GM19025 (cell line): ENCODE measurements around the gene CUX1.
"Not testable (repeated sequence)": the region's sequence is repeated elsewhere in the genome, so short reads cannot be mapped to it uniquely, and the experiment has no call there.

Experiments used
- ATAC-seq: cut with Tn5 transposase; IDR thresholded peaks from one replicate; pipeline ENCODE4 v1.9.1; 2021; ENCODE audit warnings: mild to moderate bottlenecking, low read depth, moderate library complexity; ENCODE audit not compliant: unreplicated experiment

The CUX1 gene

DNA sequence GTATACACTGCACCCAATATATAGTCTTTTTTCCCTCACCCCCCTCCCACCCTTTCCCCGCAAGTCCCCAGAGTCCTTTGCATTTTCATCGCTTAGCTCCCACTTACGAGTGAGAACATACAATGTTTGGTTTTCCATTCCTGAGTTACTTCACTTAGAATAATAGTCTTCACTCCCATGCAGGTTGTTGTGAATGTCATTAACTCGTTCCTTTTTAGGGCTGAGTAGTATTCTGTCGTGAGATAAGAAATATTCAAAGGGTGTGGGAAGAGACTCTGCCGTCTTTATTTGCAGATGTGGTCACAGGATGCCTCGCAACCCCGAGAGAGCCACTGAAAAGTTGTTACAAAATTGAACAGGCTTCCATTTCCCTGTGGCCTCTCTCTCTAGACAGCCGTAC lies 331.4 kb downstream of the CUX1 start:
- no peak for ATAC-seq

DNA sequence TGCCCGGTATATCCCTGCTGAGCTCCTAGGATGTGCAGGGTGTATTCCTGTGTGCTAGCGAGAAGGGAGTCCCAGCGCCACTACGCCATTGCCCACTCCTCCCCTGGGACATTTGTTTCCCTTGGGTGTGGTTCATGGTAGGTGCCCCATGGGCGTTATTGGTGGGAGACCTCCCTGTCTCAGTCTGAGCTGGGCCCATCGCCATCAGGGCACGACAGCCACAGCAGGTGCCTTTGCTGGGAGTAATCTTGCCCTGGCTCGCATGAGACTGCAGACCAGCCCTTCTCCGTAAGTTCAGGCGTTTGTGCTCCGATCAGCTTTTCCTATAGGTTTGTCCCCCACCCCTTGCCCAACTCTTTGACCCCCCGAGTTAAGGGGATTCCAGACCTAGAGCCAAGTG lies 332.0 kb downstream of the CUX1 start:
- ATAC-seq: no peak

DNA sequence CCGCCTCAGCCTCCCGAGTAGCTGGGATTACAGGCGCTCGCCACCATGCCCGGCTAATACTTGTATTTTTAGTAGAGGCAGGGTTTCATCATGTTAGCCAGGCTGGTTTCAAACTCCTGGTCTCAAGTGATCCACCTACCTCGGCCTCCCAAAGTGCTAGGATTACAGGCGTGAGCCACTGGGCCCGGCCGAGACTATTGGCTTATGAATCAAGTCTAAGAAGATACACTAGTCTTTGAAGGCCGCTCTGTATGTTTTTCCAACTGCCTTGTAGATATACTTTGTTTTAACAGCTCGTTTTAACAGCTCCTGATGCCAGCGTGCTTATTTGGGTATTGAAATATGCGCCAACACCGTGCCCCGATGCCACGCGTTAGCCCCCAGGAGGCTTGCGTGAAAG lies 332.8 kb downstream of the CUX1 start:
- no peak for ATAC-seq

DNA sequence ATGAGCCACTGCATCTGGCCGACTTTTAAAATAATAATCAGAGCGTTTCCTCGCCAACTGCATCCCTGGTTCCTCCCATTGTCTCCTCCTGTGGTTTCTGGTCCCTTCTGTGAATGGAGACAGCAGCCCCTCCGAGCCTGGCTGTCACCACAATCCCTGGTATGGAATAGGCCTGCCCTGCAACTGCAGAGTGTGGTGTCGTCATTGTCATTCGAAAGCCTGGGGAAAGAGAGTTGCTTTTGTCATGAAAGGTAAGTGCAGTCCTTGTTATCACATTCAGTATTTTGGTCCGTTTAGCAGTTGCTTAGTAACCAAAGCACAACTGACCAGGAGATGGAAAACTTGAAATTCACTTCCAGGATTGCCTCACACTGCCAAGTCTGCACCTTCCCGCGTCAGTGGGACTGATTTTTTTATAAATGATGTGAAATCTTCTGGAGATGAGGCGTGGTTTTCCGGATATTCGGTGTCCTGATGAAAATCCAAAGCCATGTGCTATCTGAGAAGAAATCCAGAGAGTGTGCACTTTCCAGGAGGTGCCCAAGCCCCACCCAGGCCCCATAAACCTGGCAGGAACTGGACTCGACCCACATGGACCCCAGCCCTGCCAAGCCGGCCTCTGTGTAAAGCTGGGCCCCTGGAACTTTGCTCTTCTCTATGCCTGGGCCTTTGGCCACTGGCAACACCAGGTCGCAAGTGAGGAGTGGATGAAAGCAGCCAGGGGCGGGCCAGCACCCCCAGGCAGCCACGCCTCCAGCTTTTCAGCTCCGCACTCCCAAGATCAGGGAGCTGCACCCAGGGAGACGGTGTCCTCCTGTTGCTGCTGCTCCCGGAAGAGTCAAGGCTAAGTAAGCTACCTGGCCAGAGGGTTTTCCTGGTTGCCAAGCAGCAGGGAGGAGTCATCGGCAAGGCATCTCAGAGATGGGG lies 335.5 kb downstream of the CUX1 start:
- ATAC-seq: no peak

DNA sequence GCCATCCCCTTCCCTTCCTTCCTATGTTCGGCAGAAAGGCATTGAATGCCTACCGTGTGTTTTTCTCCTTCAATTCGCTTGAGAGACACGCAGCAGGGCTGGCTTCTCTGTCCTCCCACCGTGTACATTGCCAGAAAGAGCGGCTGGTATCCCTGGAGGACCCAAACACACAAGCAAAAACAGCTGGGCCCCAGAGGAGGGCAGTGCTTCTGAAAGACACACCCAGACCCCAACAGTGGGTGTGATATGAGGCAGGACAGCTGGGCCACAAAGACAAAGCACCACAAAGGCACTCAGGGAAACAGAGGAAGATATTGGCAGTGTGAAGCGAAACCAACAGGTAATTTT lies 336.1 kb downstream of the CUX1 start:
- ATAC-seq: no peak

DNA sequence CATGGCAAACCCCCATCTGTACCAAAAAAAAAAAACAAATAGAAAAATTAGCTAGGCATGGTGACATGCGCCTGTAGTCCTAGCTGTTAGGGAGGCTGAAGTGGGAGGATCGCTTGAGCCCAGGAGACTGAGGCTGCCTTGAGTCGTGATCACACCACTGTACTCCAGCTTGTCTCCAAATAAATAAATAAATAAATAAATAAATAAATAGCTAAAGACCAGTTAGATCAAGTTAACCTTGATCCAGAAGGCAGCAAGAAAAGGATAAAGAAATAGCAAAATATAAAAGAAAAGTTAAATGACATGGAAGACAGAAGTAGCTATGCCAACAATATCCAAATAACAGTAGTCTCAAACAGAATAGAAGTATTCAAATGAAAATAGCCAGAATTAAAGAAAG lies 337.0 kb downstream of the CUX1 start:
- ATAC-seq: no peak

DNA sequence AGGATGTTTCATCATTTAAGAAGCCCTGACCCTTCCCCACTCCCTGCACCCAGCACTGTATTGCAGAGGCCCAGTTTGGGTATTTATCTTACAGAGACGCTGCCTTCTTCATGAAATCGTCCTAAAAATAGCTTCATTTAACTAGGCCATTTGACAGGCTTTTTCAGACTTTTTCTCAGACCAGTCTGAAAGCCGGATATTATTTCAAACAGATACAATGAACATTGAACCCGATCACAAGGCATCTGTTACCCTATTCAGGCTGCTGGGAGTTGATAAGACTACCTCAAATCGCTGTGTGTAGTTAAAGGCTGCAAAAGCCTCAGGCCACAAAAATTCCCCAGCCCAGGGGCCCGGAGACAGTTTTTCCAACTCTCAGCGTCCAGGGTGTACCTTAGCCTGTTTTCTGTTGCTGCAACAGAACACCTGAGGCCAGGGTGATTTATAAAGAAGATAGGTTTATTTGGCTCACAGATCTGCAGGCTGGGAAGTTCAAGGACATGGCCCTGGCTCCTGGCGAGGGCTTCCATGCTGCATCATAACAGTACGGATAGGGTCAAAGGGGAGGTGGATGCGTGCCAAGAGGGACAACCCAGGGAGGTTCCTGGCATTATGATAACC lies 338.5 kb downstream of the CUX1 start:
- no peak for ATAC-seq

DNA sequence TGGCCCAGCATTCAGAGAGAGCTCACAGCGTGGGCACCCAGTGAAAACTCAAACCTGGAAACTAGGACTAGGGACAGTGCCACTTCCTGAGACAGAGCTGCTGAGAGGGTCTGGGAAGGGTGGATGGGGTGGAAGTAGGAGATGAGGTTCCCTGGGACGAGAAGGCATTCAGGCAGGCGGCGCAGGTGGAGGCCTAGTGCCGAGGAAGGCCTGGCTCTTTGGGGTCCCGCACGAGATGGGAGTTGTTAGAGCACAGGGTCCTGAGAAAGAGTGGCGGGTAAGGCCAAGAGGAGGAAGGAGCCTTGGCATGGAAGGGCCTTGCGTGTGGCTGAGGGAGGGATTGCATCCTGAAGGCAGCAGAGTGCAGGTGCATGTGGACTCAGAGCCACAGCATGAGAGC lies 339.4 kb downstream of the CUX1 start:
- no peak for ATAC-seq

DNA sequence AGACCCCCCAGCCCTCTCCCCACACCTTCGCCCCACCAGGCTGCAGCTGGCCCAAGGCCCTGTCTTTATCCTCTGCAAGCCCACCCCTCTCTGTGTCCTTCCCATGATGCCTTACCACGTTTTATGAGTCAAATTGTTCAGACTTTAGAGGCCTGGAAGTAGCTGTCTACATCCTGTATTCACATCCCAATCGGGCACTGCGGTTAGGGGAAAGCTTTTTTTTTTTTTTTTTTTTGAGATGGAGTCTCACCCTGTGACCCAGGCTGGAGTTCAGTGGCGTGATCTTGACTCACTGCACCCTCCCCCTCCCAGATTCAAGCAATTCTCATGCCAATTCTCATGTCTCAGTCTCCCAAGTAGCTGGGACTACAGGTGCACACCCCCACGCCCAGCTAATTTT lies 347.7 kb downstream of the CUX1 start:
- no peak for ATAC-seq

DNA sequence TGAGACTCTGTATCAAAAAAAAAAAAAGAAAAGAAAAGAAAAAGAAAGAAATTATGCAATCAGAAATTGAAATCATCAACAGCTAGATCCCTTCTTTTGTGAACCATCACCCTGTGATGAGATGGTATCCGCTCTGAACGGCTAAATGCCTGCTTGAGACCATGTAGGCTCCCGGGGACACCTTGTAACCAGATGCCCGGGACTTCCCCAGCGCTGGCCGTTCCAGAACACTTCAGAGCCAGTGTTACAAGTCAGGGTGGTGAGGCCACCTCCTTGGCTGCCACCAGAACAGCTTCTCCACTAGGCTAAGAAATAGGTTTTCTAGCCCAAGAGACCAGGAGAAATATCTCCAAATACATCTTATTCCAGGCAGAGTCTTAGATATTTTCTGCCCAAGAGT lies 349.8 kb downstream of the CUX1 start:
- ATAC-seq: no peak

DNA sequence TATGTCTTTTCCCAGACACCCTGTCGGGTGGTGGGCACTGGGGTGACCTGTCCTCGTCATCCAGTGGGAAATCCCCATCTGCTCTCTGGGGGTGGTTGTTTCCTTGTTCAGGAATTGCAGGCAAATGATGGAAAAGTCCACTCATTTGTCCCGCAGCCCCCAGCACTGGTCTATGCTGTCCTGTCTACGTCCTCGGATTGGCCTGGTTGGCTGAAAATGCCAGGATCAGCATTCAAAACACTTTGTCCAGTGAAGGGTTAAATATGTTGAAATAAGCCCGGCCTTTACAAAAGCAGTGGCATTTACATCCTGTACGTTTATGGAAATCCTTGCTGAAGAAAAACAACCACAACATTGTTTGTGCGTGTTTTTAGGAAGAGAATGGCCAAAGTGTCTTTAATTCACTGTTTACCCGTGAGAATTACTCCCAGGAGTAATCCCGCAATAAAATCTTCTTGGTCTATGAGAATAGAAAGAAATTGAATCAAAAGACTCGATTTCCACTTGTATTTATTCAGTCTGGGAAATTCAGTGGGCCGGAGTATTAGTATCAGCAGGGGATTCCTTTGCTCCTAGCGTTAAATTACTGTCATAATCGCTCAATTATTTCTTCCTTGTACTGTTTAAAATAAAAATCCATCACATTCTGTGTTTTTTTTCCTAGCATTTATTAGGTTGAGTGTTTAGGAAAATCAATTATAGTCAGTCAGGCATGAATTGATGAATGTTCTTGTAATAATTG lies 352.4 kb downstream of the CUX1 start:
- ATAC-seq: no peak

DNA sequence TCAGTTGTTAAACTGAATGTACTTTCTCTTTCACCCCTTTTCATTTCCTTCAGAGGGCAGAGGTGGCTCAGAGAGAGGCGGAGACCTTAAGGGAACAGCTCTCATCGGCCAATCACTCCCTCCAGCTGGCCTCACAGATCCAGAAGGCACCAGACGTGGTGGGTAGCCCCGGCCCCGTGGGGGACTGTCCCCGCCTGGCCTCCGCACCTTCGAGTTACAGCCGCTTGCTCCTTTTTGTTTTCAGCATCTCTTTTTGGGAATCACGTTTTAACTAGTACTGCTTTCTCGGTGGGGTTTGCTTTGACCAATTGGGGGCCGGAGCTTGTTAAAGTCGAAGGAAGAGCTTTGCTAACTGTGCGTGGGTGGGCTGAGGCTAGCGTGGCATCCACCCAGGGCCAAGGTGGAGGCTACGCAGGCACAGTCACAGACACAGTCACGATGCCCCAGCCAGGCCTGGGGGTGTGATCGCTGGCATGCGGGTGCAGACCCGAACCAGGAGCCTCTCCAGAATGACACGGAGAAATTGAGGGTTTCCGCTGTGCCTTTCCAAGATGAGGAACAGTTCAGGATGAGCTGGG lies 353.1 kb downstream of the CUX1 start:
- ATAC-seq: no peak

DNA sequence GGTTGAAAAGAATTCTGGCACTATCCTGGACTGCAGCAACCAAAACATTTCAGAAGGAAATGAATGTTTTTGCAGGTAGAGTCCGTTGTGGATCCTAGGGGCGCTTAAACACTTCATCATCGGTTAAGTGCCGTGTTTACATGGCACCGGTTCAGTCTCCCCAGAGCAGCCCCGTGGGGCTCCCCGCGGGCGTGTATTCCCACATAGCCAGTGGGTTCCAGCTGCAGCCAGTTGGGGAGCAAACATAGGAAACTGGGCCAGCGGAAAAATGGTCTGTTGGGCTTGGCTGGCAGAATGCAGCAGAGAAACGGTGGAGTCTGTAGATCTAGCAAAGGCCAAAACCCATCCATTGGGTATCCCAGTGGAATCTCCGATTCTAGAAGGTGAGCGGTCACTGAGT lies 356.2 kb downstream of the CUX1 start:
- no peak for ATAC-seq

DNA sequence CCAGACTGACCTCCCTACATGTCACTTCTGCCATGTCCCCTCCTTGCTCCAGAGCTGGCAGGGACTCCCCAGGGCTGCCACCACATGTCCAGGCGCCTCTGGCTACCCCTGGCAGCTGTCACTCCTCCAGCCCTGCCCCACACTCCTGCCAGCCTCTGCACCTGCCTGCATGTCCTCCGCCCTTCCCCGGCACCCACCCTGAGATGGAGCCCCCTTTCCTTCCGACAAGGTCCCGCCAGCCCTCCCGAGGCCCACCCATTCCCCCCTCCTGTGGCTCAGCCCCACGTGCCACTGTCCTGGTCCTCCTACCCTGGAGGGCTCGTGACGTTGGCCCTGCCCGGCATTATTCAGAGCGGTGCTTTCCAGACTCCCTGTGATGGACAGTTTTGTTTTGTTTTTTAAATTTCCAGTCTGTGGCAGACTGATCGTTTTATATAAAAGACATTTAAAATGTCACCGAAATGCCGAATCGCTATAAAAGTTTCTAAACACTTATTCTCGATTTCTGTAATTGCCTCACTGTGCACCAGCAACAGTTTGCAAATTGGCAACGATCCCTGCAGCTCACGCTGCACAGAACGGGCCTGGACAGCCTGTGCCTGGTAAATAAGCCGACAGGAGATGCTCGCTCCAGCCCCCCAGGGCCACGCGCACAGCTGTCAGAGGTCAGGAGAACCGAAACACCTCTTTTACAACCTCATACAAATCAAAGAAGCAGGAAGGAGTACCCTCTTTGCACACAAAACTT lies 358.2 kb downstream of the CUX1 start:
- no peak for ATAC-seq

DNA sequence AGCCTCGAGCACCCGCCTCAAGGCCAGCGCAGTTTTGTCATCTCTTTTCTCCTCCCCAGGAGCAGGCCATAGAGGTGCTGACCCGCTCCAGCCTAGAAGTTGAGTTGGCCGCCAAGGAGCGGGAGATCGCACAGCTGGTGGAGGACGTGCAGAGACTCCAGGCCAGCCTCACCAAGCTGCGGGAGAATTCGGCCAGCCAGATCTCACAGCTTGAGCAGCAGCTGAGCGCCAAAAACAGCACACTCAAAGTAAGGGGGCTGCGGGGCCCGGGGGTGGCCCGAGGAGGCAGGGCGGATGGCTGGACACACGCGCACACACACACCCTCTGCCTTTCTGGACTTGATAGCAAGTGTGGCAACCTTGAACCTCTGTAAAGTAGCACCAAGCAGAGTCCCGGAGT lies 361.0 kb downstream of the CUX1 start:
- ATAC-seq: no peak

DNA sequence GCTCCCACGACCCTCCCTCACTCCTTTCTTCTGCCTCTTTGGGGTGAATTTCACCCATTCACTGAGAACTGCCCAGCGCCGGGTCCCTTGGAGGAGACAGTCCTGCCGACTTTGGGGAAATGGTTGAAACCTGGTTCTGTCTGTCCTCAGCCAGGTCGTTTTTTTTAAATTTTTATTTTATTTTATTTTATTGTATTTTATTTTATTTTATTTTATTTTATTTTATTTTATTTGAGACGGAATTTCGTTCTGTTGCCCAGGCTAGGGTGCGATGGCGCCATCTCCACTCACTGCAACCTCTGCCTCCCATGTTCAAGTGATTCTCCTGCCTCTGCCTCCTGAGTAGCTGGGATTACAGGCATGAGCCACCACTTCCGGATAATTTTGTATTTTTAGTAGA lies 363.3 kb downstream of the CUX1 start:
- ATAC-seq: no peak

DNA sequence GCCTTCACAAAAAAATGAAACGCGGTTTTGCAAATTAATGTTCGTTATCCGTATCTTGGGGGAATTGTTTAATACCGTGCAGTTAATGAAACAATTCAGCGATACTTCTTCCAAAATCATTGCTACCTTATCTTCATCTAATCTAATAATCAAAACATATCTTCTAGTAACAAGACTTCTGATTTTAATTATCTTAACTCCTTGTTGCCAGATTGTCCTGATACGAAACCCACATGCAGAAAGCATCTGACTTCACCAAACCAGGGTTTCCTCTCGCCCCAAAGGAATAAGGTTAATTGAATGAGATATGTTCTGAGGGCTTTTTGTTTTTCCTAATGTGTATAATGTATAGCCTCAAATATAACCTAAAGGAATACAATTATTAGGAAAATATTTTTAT lies 364.1 kb downstream of the CUX1 start:
- ATAC-seq: no peak

DNA sequence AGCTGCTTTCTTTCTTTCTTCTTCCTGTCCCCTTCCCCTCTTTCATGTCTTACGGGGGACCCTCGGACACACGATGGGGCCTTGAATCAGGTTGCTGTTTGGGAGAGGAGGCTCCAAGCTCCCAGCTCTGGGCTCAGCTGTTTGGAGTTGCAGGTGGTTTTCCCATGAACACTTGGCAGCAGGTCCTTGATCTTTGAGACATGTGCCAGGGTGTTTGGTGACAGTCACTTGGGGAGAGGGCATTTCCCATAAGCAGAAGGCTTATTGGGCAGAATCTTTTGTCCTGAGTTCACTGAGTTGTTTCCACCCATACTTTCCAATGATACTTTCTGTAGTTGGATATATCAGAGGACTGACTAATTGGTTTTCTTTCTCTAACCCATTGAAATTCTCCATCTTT lies 364.6 kb downstream of the CUX1 start:
- no peak for ATAC-seq

DNA sequence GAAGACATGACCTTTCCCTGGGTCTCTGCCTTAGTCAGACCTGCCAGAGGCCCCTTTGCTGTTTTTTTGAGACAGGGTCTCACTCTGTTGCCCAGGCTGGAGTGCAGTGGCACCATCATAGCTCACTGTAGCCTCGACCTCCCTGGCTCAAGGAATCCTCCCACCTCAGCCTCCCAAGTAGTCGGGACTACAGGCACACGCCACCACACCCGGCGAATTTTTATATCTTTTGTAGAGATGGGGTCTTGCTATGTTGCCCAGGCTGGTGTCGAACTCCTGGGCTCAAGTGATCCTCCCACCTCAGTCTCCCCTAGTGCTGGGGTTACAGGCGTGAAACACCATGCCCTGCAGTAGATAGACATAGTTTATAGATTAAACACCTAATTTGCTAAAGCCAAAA lies 366.4 kb downstream of the CUX1 start:
- ATAC-seq: not testable (repeated sequence)

DNA sequence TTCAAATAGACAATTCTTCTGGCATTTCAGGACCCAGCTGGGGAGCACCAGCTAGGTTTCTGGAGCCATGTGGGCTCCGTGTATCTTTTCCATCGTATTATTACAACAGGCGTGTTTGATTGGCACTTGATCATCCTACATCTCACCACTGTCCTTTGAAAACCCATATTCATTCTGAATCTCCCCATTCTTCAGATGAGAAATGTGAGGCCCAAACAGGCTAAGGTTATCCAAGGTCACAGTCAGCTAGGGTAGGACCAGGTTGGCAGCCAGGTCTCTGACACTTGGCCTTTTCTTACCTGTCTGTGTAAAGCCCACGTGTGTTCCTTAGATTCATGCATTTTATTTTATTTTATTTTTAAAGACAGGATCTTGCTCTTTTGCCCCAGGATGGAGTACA lies 366.9 kb downstream of the CUX1 start:
- ATAC-seq: no peak

DNA sequence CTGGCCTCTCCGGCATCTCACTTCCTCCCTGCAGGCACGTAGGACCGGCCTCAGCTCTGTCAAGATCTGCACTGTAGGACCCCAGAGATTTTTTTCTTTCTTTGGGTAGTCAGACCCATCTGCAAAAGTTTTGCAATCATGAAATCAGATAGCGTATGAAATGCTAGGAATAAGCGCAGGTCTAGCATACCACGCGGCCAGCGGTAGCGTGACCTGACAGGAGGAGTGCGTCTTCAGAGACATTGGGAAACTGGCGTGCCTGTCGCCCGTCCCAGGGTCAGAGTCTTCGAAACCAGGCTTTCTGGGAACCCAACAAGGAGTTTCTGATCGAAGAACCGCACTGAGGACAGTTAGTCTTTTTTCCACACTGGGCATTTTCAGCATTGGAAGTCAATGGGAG lies 368.4 kb downstream of the CUX1 start:
- no peak for ATAC-seq
